Endothelial cell of hepatic sinusoid (primary cell): ENCODE measurements around the gene CD180.

Experiments used
- in situ Hi-C: cut with HindIII; loops from 2 replicates; pipeline ENCODE4 v1.10.0; 2017; ENCODE audit warnings: low sequenced_read_pairs

CD180 gene

DNA sequence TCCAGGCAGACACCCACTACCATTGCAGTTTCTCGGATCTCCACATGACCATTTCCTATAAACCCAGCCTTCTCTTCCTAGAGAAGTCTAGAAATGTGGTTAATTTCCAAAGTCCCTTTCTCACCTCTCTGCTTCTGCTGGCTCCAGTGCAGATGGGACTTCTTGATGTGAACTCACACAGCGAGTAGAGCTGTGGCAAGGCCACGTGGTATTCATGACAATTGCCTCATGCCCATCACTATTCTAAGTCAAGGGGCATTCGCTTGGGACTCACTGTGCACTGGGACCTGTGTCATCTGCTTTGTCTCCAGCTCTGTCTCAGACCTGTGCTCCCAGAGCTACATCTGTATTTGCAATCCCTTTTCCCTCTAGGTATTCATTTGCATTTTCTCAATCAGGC is 6.2 kb downstream of the CD180 start:
- in situ Hi-C loops: no loop called here

GRCh38 chr5:67189931-67190330 is 6.7 kb downstream of the CD180 start:
- in situ Hi-C loops: no loop called here

GRCh38 chr5:67189079-67189354 is 7.6 kb downstream of the CD180 start:
- in situ Hi-C loops: no loop called here

- in situ Hi-C loops: no loop called here
These were observed 8.1 kb downstream of the CD180 start for GRCh38 chr5:67188274-67189078.

- in situ Hi-C loops: no loop called here
These were observed 9.4 kb downstream of the CD180 start for GRCh38 chr5:67187006-67187715.

DNA sequence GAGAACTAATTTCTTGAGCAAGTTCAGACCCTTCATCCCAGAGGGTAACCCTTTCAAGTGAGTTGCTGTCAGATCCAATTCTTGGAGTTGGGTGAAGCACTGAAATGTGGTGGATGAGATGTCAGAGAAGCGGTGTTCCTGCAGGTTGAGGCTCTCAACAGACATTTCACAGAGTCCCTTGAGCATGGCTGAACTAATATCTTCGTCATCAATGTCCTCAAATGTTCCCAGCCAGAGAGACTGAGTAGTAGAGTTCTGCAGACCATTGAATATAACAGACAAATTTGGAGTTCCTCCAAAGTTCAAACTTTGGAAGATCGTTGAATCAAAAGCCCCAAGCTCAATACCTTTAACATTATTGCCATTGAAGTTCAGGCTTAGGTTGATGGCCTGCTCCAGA is 12.7 kb downstream of the CD180 start:
- in situ Hi-C loops: no loop called here

DNA sequence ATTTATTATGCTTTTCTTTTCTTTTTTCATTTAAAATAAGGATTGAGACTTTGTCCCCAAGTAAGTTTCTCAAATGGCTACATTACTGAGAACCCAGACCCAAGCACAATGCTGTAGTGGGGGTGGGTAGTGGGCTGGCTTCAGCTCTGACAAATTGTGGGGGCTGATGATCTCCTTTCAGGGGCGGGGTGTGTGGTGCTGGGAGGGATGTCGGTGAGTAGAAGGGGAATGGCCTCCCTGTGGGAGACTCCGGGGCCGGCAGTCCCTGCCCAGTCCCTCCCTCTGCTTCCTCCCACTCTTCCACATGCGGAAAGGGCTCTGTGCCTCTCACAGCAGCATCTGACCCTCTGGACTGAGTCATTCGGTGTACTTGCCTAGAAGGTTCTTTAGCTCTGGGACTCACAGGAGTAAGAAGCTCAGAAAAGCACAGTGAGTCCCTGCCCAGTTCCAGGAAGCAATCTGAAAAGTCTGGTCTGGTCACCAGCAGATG is 14.3 kb downstream of the CD180 start:
- in situ Hi-C loops: no loop called here

GRCh38 chr5:67181648-67182221 is 14.9 kb downstream of the CD180 start:
- in situ Hi-C loops: no loop called here

DNA sequence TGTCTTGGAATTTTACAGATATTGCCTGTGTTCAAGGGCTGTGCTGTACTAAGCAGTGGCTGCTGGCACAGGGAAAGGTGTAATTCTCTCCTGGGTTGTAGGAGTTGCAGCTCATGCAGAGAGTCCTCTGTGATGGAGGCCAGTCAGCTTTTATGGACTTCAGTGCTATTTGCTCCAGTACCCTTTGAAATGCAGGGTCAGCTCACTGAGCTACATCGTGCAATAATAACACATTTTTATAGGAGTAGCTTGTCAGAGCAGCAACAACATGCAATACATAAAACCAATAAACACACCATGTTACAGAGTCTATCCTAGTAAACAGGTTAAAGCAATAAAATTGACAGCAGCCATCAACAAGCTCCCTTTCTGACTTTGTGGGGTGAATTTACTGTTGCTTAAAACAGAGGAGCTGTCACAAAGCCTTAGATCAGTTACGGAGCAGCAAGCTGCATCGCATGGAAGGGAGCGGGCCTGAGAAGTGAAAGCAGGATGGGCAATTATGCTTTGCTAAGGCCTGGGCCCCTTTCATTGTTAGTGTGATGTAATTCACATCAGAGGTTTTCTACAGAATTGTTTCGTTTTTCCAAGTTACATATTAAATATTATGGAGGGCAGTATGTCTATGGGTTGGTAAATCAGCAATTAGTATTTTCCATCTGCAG is 16.8 kb downstream of the CD180 start:
- in situ Hi-C loops: no loop called here

GRCh38 chr5:67178966-67179365 is 17.6 kb downstream of the CD180 start:
- in situ Hi-C loops: no loop called here

- in situ Hi-C loops: no loop called here
These were observed 18.5 kb downstream of the CD180 start for GRCh38 chr5:67178085-67178484.

DNA sequence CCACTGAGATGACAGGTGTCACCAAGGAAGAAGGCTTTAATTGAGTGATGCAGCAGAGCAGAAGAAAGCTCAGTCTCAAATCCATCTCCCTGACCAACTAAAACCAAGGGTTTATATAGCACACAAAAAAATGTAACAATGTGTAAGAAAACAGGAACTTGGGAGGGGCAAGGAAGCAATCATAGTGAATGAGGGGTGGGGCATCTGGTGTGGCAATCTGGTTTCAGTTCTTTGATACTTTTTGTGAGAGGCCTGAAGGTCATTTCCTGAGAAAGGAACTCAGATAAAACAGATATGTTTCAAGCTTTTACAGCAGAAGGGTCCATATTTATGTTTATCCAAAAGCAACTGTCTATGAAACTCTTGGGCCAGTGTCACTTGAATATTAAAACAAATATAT is 19.7 kb downstream of the CD180 start:
- in situ Hi-C loops: no loop called here

GRCh38 chr5:67173959-67174358 is 22.6 kb downstream of the CD180 start:
- in situ Hi-C loops: loop anchor here (25.0 kb wide), 1 partner anchor 862 kb away; no protein-coding TSS in a partner anchor

DNA sequence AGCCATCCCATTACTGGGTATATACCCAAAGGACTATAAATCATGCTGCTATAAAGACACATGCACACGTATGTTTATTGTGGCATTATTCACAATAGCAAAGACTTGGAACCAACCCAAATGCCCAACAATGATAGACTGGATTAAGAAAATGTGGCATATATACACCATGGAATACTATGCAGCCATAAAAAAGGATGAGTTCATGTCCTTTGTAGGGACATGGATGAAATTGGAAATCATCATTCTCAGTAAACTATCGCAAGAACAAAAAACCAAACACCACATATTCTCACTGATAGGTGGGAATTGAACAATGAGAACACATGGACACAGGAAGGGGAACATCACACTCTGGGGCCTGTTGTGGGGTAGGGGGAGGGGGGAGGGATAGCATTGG is 23.2 kb downstream of the CD180 start:
- in situ Hi-C loops: loop anchor here (25.0 kb wide), 1 partner anchor 861 kb away; no protein-coding TSS in a partner anchor

DNA sequence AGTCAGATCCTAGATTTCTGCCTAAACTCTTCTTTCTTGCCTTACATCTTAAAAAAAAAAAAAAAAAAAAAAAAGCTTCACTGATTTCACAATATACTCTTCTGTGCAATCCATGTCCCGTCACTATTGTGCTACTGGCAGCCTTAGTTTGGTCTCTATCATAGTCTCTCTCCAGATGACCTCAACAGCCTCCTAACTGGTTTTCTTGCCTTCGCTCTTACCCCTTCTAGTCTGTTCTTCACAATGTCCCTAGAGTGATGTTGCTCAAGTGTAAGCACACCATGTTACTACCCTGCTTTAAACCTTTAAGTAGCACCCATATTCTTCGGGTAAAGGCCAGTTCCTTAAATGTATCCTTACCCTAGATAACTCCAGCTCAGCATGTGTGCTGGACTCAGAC is 25.8 kb downstream of the CD180 start:
- in situ Hi-C loops: loop anchor here (25.0 kb wide), 1 partner anchor 858 kb away; no protein-coding TSS in a partner anchor

DNA sequence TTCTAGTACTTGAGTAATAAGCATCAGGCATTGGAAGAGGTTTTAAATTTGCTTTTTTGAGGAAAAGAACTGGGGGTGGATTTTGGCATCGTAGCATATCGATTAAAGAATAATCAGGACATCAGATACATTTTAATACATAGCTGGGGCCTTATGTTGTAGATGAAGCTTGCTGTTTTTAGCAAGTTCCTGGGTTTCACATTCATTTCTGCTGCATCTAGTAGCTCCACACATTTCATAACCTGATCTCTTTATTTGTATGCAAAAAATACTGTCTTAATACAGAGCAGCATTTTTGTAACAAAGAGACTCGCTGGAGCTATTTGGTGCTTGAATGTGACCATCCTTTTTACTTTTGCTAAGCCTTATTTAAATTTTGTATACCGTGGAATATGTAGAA is 28.5 kb downstream of the CD180 start:
- in situ Hi-C loops: loop anchor here (25.0 kb wide), 1 partner anchor 856 kb away; no protein-coding TSS in a partner anchor

DNA sequence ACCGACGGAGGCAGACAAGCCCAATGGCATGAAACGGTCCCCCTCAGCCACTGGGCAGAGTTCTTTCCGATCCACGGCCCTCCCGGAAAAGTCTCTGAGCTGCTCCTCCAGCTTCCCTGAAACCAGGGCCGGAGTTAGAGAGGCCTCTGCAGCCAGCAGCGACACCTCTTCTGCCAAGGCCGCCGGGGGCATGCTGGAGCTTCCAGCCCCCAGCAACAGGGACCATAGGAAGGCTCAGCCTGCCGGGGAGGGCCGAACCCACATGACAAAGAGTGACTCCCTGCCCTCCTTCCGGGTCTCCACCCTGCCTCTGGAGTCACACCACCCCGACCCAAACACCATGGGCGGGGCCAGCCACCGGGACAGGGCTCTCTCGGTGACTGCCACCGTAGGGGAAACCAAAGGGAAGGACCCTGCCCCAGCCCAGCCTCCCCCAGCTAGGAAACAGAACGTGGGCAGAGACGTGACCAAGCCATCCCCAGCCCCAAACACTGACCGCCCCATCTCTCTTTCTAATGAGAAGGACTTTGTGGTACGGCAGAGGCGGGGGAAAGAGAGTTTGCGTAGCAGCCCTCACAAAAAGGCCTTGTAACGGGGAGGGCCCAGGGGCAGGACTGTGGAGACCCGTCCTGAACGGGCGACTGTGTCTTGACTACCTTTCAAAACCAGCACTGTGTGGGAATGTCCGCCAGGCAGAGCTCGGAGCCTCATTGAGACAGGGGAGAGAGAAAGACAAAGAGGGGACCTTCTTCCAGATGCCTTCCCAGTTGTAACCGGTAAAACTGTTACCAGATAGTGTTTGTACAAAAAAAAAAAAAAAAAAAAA is 29.9 kb downstream of the CD180 start:
- in situ Hi-C loops: loop anchor here (25.0 kb wide), 1 partner anchor 854 kb away; no protein-coding TSS in a partner anchor

DNA sequence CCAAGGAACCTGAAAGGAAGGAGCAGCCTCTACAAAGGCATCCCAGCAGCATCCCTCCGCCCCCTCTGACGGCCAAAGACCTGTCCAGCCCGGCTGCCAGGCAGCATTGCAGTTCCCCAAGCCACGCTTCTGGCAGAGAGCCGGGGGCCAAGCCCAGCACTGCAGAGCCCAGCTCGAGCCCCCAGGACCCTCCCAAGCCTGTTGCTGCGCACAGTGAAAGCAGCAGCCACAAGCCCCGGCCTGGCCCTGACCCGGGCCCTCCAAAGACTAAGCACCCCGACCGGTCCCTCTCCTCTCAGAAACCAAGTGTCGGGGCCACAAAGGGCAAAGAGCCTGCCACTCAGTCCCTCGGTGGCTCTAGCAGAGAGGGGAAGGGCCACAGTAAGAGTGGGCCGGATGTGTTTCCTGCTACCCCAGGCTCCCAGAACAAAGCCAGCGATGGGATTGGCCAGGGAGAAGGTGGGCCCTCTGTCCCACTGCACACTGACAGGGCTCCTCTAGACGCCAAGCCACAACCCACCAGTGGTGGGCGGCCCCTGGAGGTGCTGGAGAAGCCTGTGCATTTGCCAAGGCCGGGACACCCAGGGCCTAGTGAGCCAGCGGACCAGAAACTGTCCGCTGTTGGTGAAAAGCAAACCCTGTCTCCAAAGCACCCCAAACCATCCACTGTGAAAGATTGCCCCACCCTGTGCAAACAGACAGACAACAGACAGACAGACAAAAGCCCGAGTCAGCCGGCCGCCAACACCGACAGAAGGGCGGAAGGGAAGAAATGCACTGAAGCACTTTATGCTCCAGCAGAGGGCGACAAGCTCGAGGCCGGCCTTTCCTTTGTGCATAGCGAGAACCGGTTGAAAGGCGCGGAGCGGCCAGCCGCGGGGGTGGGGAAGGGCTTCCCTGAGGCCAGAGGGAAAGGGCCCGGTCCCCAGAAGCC is 30.8 kb downstream of the CD180 start:
- in situ Hi-C loops: loop anchor here (25.0 kb wide), 1 partner anchor 853 kb away; no protein-coding TSS in a partner anchor
